GM12892 (cell line): ENCODE data around the gene COL20A1. TPM values are rescaled to one million over a fixed set of nuclear protein-coding genes. Genes with fewer than 3 reads are reported as not detected.
"Not testable (repeated sequence)": the region's sequence is repeated elsewhere in the genome, so short reads cannot be mapped to it uniquely, and the experiment has no call there.

Experiments
- DNase-seq: peaks from one replicate; pipeline ENCODE4 v3.0.0; 2011; ENCODE audit not compliant: insufficient read length
- FAIRE-seq: peaks from 2 replicates; lab custom pipeline; 2011; peaks lifted over from hg19 to GRCh38; lab: Jason Lieb, UNC
- POLR2A ChIP-seq: IDR thresholded peaks from 2 replicates; pipeline ENCODE4 v1.6.1; 2011; ENCODE audit warnings: low read depth, low read length, control low read depth
- POLR2AphosphoS5 ChIP-seq: IDR thresholded peaks from 2 replicates; pipeline ENCODE4 v1.6.1; 2011; ENCODE audit warnings: low read depth, low read length, control low read depth
- TAF1 ChIP-seq: IDR thresholded peaks from 2 replicates; pipeline ENCODE4 v1.6.1; 2011; ENCODE audit warnings: low read depth, mild to moderate bottlenecking, control low read depth, low read length, borderline replicate concordance
- polyA plus RNA-seq: library from polyadenylated mRNA; unstranded; fragments of >200 nt; gene quantifications from one replicate; pipeline ENCODE4 v1.2.1, GENCODE V29; 2012; ENCODE audit warnings: missing spikeins, inconsistent platforms; ENCODE audit not compliant: missing spikeins

The COL20A1 gene
- polyA plus RNA-seq = not detected

- no peak for DNase-seq
- TF ChIP-seq POLR2AphosphoS5 (no peak), POLR2A (no peak), TAF1 (no peak)
- FAIRE-seq = no peak
Measured at GRCh38 chr20:63292904-63293303, at the start of gene COL20A1. COL20A1 (plus strand) TSS chr20:63293186; CDS start chr20:63295108, 1,922 bp downstream.

GRCh38 chr20:63243604-63244247, 49.3 kb upstream of the COL20A1 start:
- FAIRE-seq = no peak
- no peak for DNase-seq
- TF ChIP-seq TAF1 (no peak), POLR2AphosphoS5 (no peak), POLR2A (no peak)

- FAIRE-seq (no peak), DNase-seq (no peak)
- TF ChIP-seq POLR2AphosphoS5 (no peak), POLR2A (no peak), TAF1 (no peak)
Measured at GRCh38 chr20:63244468-63244867, 48.5 kb upstream of the COL20A1 start.

GRCh38 chr20:63246490-63247288, 46.3 kb upstream of the COL20A1 start:
- no peak for DNase-seq
- no peak for TF ChIP-seq POLR2A
- TF ChIP-seq POLR2AphosphoS5 = no peak
- FAIRE-seq = no peak

GRCh38 chr20:63247671-63248228, 45.2 kb upstream of the COL20A1 start:
- no peak for DNase-seq
- TF ChIP-seq TAF1 = no peak
- no peak for TF ChIP-seq POLR2AphosphoS5
- TF ChIP-seq POLR2A = no peak
- FAIRE-seq = no peak

GRCh38 chr20:63248835-63249591, 44.0 kb upstream of the COL20A1 start:
- no peak for FAIRE-seq

GRCh38 chr20:63249891-63250290, 43.1 kb upstream of the COL20A1 start:
- TF ChIP-seq POLR2A (no peak), POLR2AphosphoS5 (no peak), TAF1 (no peak)
- FAIRE-seq (no peak), DNase-seq (no peak)

More at GRCh38 chr20:63248835-63249591, 44.0 kb upstream of the COL20A1 start:
- DNase-seq = no peak
- TF ChIP-seq POLR2A (no peak), POLR2AphosphoS5 (no peak), TAF1 (no peak)

- not testable (repeated sequence) for FAIRE-seq, DNase-seq
Measured at GRCh38 chr20:63251350-63251749, 41.6 kb upstream of the COL20A1 start.

GRCh38 chr20:63252284-63252711, 40.7 kb upstream of the COL20A1 start:
- DNase-seq (no peak), FAIRE-seq (no peak)
- TF ChIP-seq POLR2AphosphoS5 (no peak), POLR2A (no peak)

- DNase-seq (no peak), FAIRE-seq (no peak)
- no peak for TF ChIP-seq POLR2A
- no peak for TF ChIP-seq POLR2AphosphoS5
- no peak for TF ChIP-seq TAF1
Measured at GRCh38 chr20:63253065-63253437, 39.9 kb upstream of the COL20A1 start.
